IMR-90 (cell line): Measurements from ENCODE around the gene DDOST. TPM values are rescaled to one million over a fixed set of nuclear protein-coding genes. Genes with fewer than 3 reads are reported as not detected.

Source experiments
- ATAC-seq: fragments of 200-7000 bp; cut with Tn5 transposase; 2 replicates; pipeline ENCODE4 v1.9.1; 2020; ENCODE audit warnings: low read depth, mild to moderate bottlenecking, moderate library complexity
- BruUV-seq: library from RNA; stranded (reverse); fragments of 400-500 nt; replicated peaks from 2 replicates; lab custom pipeline; 2021; lab: Mats Ljungman, UMichigan
- CTCF ChIA-PET: fragments of 300-600 bp; formaldehyde crosslinking; extraction: SDS; loops from one replicate; lab custom pipeline; 2021; ENCODE audit warnings: antibody characterized with exemption; lab: Yijun Ruan, JAX
- POLR2A ChIA-PET: fragments of 300-600 bp; sonication (Branson Sonifier 250); formaldehyde crosslinking; loops from one replicate; lab custom pipeline; 2022; ENCODE audit warnings: antibody characterized with exemption; ENCODE audit not compliant: unreplicated experiment; lab: Charles Lee
- DNase-seq: peaks from one replicate; pipeline ENCODE4 v3.0.0; 2013
- H2AFZ ChIP-seq: replicated peaks from 2 replicates; pipeline ENCODE3; 2013; ENCODE audit warnings: low read length, mild to moderate bottlenecking; ENCODE audit not compliant: poor library complexity
- H2AK5ac ChIP-seq: 2 replicates; pipeline ENCODE4 v1.6.1; 2013; ENCODE audit warnings: low read depth, low read length, inconsistent platforms
- H2AK9ac ChIP-seq: replicated peaks from 2 replicates; pipeline ENCODE3; 2013; ENCODE audit warnings: mild to moderate bottlenecking, low read depth, low read length, moderate library complexity; ENCODE audit not compliant: poor library complexity
- H2BK120ac ChIP-seq: 2 replicates; pipeline ENCODE4 v1.6.1; 2013; ENCODE audit warnings: low read depth, low read length, inconsistent platforms
- H2BK15ac ChIP-seq: 3 replicates; pipeline ENCODE4 v1.6.1; 2013; ENCODE audit warnings: low read depth, low read length, inconsistent platforms
- H2BK20ac ChIP-seq: 2 replicates; pipeline ENCODE4 v1.6.1; 2013; ENCODE audit warnings: low read depth, mild to moderate bottlenecking, inconsistent platforms, low read length, moderate library complexity
- H2BK5ac ChIP-seq: 2 replicates; pipeline ENCODE4 v1.6.1; 2013; ENCODE audit warnings: mild to moderate bottlenecking, low read depth, low read length, inconsistent platforms; ENCODE audit not compliant: poor library complexity, severe bottlenecking
- H3K14ac ChIP-seq: replicated peaks from 2 replicates; pipeline ENCODE4 v1.6.1; 2013; ENCODE audit warnings: low read depth, low read length, inconsistent platforms
- H3K18ac ChIP-seq: 2 replicates; pipeline ENCODE4 v1.6.1; 2013; ENCODE audit warnings: low read depth, low read length, control low read depth
- H3K23ac ChIP-seq: 2 replicates; pipeline ENCODE4 v1.6.1; 2013; ENCODE audit warnings: low read depth, low read length, inconsistent platforms
- H3K27ac ChIP-seq: 2 replicates; pipeline ENCODE4 v1.5.1; 2013; ENCODE audit warnings: mild to moderate bottlenecking, control low read depth, low read length; ENCODE audit not compliant: insufficient read depth
- H3K27me3 ChIP-seq: 2 replicates; pipeline ENCODE4 v1.6.1; 2013; ENCODE audit warnings: low read length; ENCODE audit not compliant: control insufficient read depth, insufficient read depth
- H3K36me3 ChIP-seq: 2 replicates; pipeline ENCODE4 v1.6.1; 2013; ENCODE audit warnings: low read length, mixed read lengths; ENCODE audit not compliant: control insufficient read depth, insufficient read depth
- H3K4ac ChIP-seq: 2 replicates; pipeline ENCODE4 v1.6.1; 2013; ENCODE audit warnings: low read depth, low read length, inconsistent platforms
- H3K4me1 ChIP-seq: 2 replicates; pipeline ENCODE4 v1.6.1; 2013; ENCODE audit warnings: low read length, mixed read lengths; ENCODE audit not compliant: control insufficient read depth, insufficient read depth
- H3K4me2 ChIP-seq: 2 replicates; pipeline ENCODE4 v1.6.1; 2013; ENCODE audit warnings: low read depth, mild to moderate bottlenecking, control low read depth, low read length, moderate library complexity
- H3K4me3 ChIP-seq: 2 replicates; pipeline ENCODE4 v1.5.1; 2013; ENCODE audit warnings: low read depth, mild to moderate bottlenecking, control low read depth, low read length, moderate library complexity; ENCODE audit not compliant: insufficient read depth
- H3K56ac ChIP-seq: 2 replicates; pipeline ENCODE4 v1.6.1; 2013; ENCODE audit warnings: low read length, inconsistent platforms; ENCODE audit not compliant: insufficient read depth; ENCODE audit errors: extremely low read depth
- H3K79me1 ChIP-seq, 2 experiments: 2 replicates each; pipeline ENCODE4 v1.6.1; 2013; ENCODE audit warnings: low read length in 2 of 2, inconsistent platforms in 1 of 2, low read depth in 1 of 2
- H3K9ac ChIP-seq: 2 replicates; pipeline ENCODE4 v1.6.1; 2013; ENCODE audit warnings: low read depth, low read length, control low read depth
- H3K9me1 ChIP-seq: 2 replicates; pipeline ENCODE4 v1.6.1; 2013; ENCODE audit warnings: low read length, inconsistent platforms; ENCODE audit not compliant: insufficient read depth
- H3K9me3 ChIP-seq: 2 replicates; pipeline ENCODE4 v1.6.1; 2013; ENCODE audit warnings: low read length; ENCODE audit not compliant: control insufficient read depth, insufficient read depth
- H4K20me1 ChIP-seq: 2 replicates; pipeline ENCODE4 v1.6.1; 2013; ENCODE audit warnings: low read length, inconsistent platforms; ENCODE audit not compliant: insufficient read depth
- H4K5ac ChIP-seq: 2 replicates; pipeline ENCODE4 v1.6.1; 2013; ENCODE audit warnings: mild to moderate bottlenecking, low read depth, low read length, control low read depth
- H4K8ac ChIP-seq, 2 experiments: 2 replicates each; pipeline ENCODE4 v1.6.1; 2013; ENCODE audit warnings: low read depth in 2 of 2, low read length in 2 of 2, control low read depth in 1 of 2, inconsistent platforms in 1 of 2
- H4K91ac ChIP-seq: 2 replicates; pipeline ENCODE4 v1.6.1; 2013; ENCODE audit warnings: low read depth, low read length, inconsistent platforms; ENCODE audit not compliant: insufficient read depth
- FOS ChIP-seq: fragments of 150-350 bp; IDR thresholded peaks from 2 replicates; pipeline ENCODE4 v1.6.1; 2016; ENCODE audit warnings: low read depth, low read length
- MAFK ChIP-seq: IDR thresholded peaks from 2 replicates; pipeline ENCODE4 v1.6.1; 2012; ENCODE audit warnings: low read depth, low read length, improper control_type of control experiment
- MXI1 ChIP-seq: IDR thresholded peaks from 2 replicates; pipeline ENCODE4 v1.6.1; 2012; ENCODE audit warnings: low read depth, mild to moderate bottlenecking, low read length, moderate library complexity, borderline replicate concordance
- POLR2A ChIP-seq: IDR thresholded peaks from 2 replicates; pipeline ENCODE4 v1.6.1; 2012; ENCODE audit warnings: mild to moderate bottlenecking, low read depth, low read length
- RAD21 ChIP-seq: IDR thresholded peaks from 2 replicates; pipeline ENCODE4 v1.6.1; 2012; ENCODE audit warnings: low read length, improper control_type of control experiment
- RCOR1 ChIP-seq: IDR thresholded peaks from 2 replicates; pipeline ENCODE4 v1.6.1; 2012; ENCODE audit warnings: mild to moderate bottlenecking, low read length, improper control_type of control experiment; ENCODE audit not compliant: insufficient replicate concordance
- WGBS, 2 experiments: methylation state at CpG; one replicate each; pipeline versions ENCODE4 v1.1.5 to v1.1.7; 2013; ENCODE audit warnings: missing lambda C conversion rate in 2 of 2; ENCODE audit not compliant: insufficient read length in 1 of 2; ENCODE audit errors: extremely low coverage in 2 of 2; 5-methylcytosine and 5-hydroxymethylcytosine counted together
- dilution Hi-C: fragments of 300-500 bp; cut with HindIII; formaldehyde crosslinking; loops from one replicate; pipeline ENCODE4 v1.14.3; 2018; ENCODE audit warnings: low sequenced_read_pairs; ENCODE audit not compliant: unreplicated experiment
- in situ Hi-C: fragments of 300-500 bp; cut with MboI; formaldehyde crosslinking; loops from 3 replicates; pipeline ENCODE4 v1.14.3; 2019; ENCODE audit warnings: low sequenced_read_pairs, inconsistent platforms, mixed read lengths
- intact Hi-C: fragments of 100-400 bp; cut with micrococcal nuclease; formaldehyde crosslinking; loops from 2 replicates; pipeline ENCODE4 v1.10.0; 2022
- polyA plus RNA-seq, 3 experiments: library from polyadenylated mRNA; depleted of rRNA; stranded (reverse); fragments of >200 nt; gene quantifications; 2 replicates each; pipeline ENCODE4 v1.2.3, GENCODE V29; 2012; ENCODE audit warnings: low replicate concordance in 1 of 3
- total RNA-seq: library from RNA; depleted of rRNA; stranded (reverse); fragments of >200 nt; gene quantifications from 2 replicates; pipeline ENCODE4 v1.2.3, GENCODE V29; 2012
- TF ChIP-seq, protein P1 (sequence below): fragments of 150-350 bp; IDR thresholded peaks from 2 replicates; pipeline ENCODE4 v1.6.1; 2017; ENCODE audit warnings: mild to moderate bottlenecking, antibody characterized with exemption, low read length, low read depth

Gene DDOST
- total and polyA plus RNA-seq, 2 of the 4 experiments (the other 2 are of a cell fraction): 179 to 477 TPM

DNA sequence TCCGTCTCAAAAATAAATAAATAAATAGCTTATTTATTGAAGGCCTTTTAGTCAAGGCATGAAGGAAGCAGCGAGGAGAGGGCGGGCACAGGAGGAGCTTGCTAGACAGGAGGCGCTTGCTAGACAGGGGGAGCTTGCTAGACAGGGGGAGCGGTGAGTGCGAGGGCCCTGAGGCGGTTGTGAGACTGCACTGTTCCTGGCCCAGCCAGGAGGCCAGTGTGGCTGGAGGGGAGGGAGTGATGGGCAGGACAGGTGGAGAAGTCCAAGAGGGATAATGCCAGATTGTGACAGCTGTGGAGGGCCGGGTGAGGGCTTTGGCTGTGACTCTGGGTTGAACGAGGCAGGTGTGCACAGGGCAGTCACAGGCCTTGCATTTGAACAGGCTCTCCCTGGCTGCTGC, 38.4 kb upstream of the DDOST start:
- POLR2A ChIA-PET: interaction anchor here (0.6 to 0.7 kb wide), 2 partner anchors 8 to 11 kb away, joined by 3 read pairs; no protein-coding TSS in a partner anchor
- Histone ChIP-seq H3K4me2 (no peak overlapping the region), H2AK5ac (peak overlapping the region; percentile 45), H3K36me3 (no peaks in the 10 kb centered on the region), H3K4ac (peak overlapping the region; percentile 94), H3K4me3 (no peak overlapping the region), H3K56ac (no peak overlapping the region), H3K9me1 (peaks cover 16% of the 10 kb centered on the region), H3K18ac (no peak overlapping the region), H3K9ac (no peak overlapping the region), H2BK15ac (peak overlapping the region; percentile 51; the same call in 2 of the 3 replicates), H2BK5ac (peak overlapping the region; percentile 45), H3K27me3 (no peaks in the 10 kb centered on the region), H4K20me1 (no peaks in the 10 kb centered on the region), H3K23ac (peak overlapping the region; percentile 4; the same call in 1 of the 2 replicates), H3K4me1 (peaks cover 14% of the 10 kb centered on the region), H3K9me3 (no peaks in the 10 kb centered on the region), H3K14ac (0 out of 2 replicates have a peak overlapping the region, but pooled peaks have one; percentile 39), H3K79me1 (peaks cover 15 to 31% of the 10 kb centered on the region in 2 experiments), H4K91ac (peak overlapping the region; percentile 95), H4K8ac (peak overlapping the region; percentile 43 to 96; a peak in 2 of 4 replicates), H2BK120ac (peak overlapping the region; percentile 97), H2BK20ac (peak overlapping the region; percentile 97), H2AFZ (peak overlapping the region; percentile 15), H2AK9ac (peak overlapping the region; percentile 1), H3K27ac (no peak overlapping the region), H4K5ac (no peak overlapping the region)
- BruUV-seq: no TSS peak
- DNase-seq: no peak
- in situ Hi-C loops: loop anchor here (5.0 to 25.0 kb wide), 2 partner anchors 498 to 663 kb away; no protein-coding TSS in a partner anchor
- CTCF ChIA-PET: no interaction called here
- intact Hi-C loops: loop anchor here (2.0 to 5.0 kb wide), 5 partner anchors 39 to 668 kb away; partner anchors contain the start of gene EIF4G3
- dilution Hi-C loops: no loop called here
- TF ChIP-seq, protein P1, sequence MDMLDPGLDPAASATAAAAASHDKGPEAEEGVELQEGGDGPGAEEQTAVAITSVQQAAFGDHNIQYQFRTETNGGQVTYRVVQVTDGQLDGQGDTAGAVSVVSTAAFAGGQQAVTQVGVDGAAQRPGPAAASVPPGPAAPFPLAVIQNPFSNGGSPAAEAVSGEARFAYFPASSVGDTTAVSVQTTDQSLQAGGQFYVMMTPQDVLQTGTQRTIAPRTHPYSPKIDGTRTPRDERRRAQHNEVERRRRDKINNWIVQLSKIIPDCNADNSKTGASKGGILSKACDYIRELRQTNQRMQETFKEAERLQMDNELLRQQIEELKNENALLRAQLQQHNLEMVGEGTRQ: no peak
- TF ChIP-seq RAD21: no peak
- TF ChIP-seq MAFK: no peak
- no peak for TF ChIP-seq POLR2A
- no peak for TF ChIP-seq RCOR1
- no peak for TF ChIP-seq FOS
- TF ChIP-seq MXI1: no peak
- ATAC-seq: no peak
- 86% methylated on average over 2 of the region's 9 CpGs; no CpG with 5 or more reads in 1 of the 2 experiments for WGBS, 2 experiments
